Measurements from ENCODE around the gene MTNR1B. TPM values are rescaled to one million over a fixed set of nuclear protein-coding genes. Genes with fewer than 3 reads are reported as not detected.

MTNR1B gene
- total RNA-seq (2021) (not detected in 2 replicates), Bru-seq, nascent RNA (not detected), BruChase-seq, experiment 1, labeled RNA remaining after a 2-hour chase (percentile 10 among the genes with signal in this experiment), BruChase-seq, experiment 2, labeled RNA remaining after a 6-hour chase (not detected)
- long read RNA-seq = 0 reads

GRCh38 chr11:92969634-92970347 is at the start of gene MTNR1B:
MTNR1B (plus strand) TSS chr11:92969651; CDS start chr11:92969726, 75 bp downstream.
- H3K4me1 ChIP-seq (ENCODE audit: insufficient read depth, low read length, poor library complexity, severe bottlenecking) = no peaks in the 10 kb centered on the region
- CTCF ChIA-PET = no interaction called here
- no peaks in the 10 kb centered on the region for H3K9me3 ChIP-seq (ENCODE audit: low read depth, low read length, poor library complexity, severe bottlenecking)
- intact Hi-C loops (cut with micrococcal nuclease; ENCODE audit: unreplicated experiment) = no loop called here
- no peak within 1 kb of the TSS for H3K27ac ChIP-seq (ENCODE audit: low read depth, low read length, poor library complexity, severe bottlenecking)
- DNase-seq (ENCODE audit: low spot score) = no peak
- no peaks in the 10 kb centered on the region for H3K36me3 ChIP-seq (ENCODE audit: insufficient read depth, low read length, poor library complexity, severe bottlenecking)
- no TSS peak for BruUV-seq (replicated peaks)
- POLR2A ChIA-PET (ENCODE audit: low non-redundant PET) = no interaction called here
- peak; percentile 85 for TF ChIP-seq EZH2 (IDR thresholded peaks at IDR 0.05; ENCODE audit: borderline replicate concordance, low read depth, low read length, poor library complexity, severe bottlenecking)
- TF ChIP-seq, protein P1, sequence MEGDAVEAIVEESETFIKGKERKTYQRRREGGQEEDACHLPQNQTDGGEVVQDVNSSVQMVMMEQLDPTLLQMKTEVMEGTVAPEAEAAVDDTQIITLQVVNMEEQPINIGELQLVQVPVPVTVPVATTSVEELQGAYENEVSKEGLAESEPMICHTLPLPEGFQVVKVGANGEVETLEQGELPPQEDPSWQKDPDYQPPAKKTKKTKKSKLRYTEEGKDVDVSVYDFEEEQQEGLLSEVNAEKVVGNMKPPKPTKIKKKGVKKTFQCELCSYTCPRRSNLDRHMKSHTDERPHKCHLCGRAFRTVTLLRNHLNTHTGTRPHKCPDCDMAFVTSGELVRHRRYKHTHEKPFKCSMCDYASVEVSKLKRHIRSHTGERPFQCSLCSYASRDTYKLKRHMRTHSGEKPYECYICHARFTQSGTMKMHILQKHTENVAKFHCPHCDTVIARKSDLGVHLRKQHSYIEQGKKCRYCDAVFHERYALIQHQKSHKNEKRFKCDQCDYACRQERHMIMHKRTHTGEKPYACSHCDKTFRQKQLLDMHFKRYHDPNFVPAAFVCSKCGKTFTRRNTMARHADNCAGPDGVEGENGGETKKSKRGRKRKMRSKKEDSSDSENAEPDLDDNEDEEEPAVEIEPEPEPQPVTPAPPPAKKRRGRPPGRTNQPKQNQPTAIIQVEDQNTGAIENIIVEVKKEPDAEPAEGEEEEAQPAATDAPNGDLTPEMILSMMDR (conservative IDR thresholded peaks at IDR 0.05; ENCODE audit: low read depth, low read length) = no peak
- no peak within 1 kb of the TSS for H3K4me3 ChIP-seq (ENCODE audit: low read depth, low read length, poor library complexity, severe bottlenecking)
- peaks cover 90% of the 10 kb centered on the region for H3K27me3 ChIP-seq (replicated peaks; ENCODE audit: insufficient read depth, low read depth, low read length, poor library complexity)

DNA sequence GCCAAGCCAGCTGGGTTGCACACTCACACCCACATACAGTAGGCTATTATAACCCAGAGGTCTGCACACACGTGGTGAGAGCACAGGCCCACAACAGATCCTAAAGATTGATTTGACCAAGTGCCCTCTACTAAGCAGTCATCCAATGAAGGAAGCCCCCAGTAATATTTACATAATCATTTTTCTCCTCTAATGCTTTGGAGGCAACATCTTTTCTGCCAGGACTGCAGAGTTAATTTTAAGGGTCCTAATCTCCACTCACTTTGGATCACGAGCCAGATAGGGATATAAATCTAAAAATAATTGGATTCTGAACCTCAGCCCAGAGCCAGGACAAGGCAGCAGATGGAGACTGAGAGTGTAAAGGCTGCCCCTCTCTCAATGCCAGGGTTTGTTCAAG is 49.1 kb upstream of the MTNR1B start:
- ChIA-PET POLR2A (ENCODE audit: low non-redundant PET) (no interaction called here), CTCF (no interaction called here)
- no peaks in the 10 kb centered on the region for H3K27me3 ChIP-seq (replicated peaks; ENCODE audit: insufficient read depth, low read depth, low read length, poor library complexity)
- TF ChIP-seq EZH2 (IDR thresholded peaks at IDR 0.05; ENCODE audit: borderline replicate concordance, low read depth, low read length, poor library complexity, severe bottlenecking) = no peak
- TF ChIP-seq, protein P1 (conservative IDR thresholded peaks at IDR 0.05; ENCODE audit: low read depth, low read length) = no peak
- no peak overlapping the region for H3K4me3 ChIP-seq (ENCODE audit: low read depth, low read length, poor library complexity, severe bottlenecking)
- H3K36me3 ChIP-seq (ENCODE audit: insufficient read depth, low read length, poor library complexity, severe bottlenecking) = no peaks in the 10 kb centered on the region
- H3K9me3 ChIP-seq (ENCODE audit: low read depth, low read length, poor library complexity, severe bottlenecking) = peaks cover 4% of the 10 kb centered on the region
- no peaks in the 10 kb centered on the region for H3K4me1 ChIP-seq (ENCODE audit: insufficient read depth, low read length, poor library complexity, severe bottlenecking)
- BruUV-seq (replicated peaks) = no TSS peak
- no peak overlapping the region for H3K27ac ChIP-seq (ENCODE audit: low read depth, low read length, poor library complexity, severe bottlenecking)
- intact Hi-C loops (cut with micrococcal nuclease; ENCODE audit: unreplicated experiment) = no loop called here
- DNase-seq (ENCODE audit: low spot score) = no peak

DNA sequence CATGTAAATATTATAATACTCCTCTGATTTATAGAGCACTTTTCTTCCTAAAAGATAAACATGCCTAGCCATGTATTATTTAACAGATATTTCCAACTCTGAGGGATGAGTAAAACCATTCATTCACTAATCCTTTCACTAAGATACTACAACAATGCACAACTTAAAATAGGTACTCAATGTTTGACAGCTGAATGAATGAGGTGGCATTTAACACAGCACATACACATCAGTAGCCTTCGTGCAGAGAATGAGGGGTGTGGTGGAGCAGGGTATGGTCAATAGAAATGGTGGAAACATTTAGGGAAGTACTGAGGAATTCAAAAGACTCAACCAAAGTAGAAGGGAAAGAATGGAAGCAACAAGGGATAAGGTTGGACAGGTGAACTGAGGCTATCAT is 46.7 kb upstream of the MTNR1B start:
- Histone ChIP-seq H3K9me3 (ENCODE audit: low read depth, low read length, poor library complexity, severe bottlenecking) (peaks cover 7% of the 10 kb centered on the region), H3K27ac (ENCODE audit: low read depth, low read length, poor library complexity, severe bottlenecking) (no peak overlapping the region), H3K27me3 (replicated peaks; ENCODE audit: insufficient read depth, low read depth, low read length, poor library complexity) (no peaks in the 10 kb centered on the region), H3K36me3 (ENCODE audit: insufficient read depth, low read length, poor library complexity, severe bottlenecking) (no peaks in the 10 kb centered on the region), H3K4me3 (ENCODE audit: low read depth, low read length, poor library complexity, severe bottlenecking) (no peak overlapping the region), H3K4me1 (ENCODE audit: insufficient read depth, low read length, poor library complexity, severe bottlenecking) (no peaks in the 10 kb centered on the region)
- ChIA-PET POLR2A (ENCODE audit: low non-redundant PET) (no interaction called here), CTCF (no interaction called here)
- no TSS peak for BruUV-seq (replicated peaks)
- intact Hi-C loops (cut with micrococcal nuclease; ENCODE audit: unreplicated experiment) = no loop called here
- DNase-seq (ENCODE audit: low spot score) = no peak
- TF ChIP-seq, protein P1 (conservative IDR thresholded peaks at IDR 0.05; ENCODE audit: low read depth, low read length) = no peak
- no peak for TF ChIP-seq EZH2 (IDR thresholded peaks at IDR 0.05; ENCODE audit: borderline replicate concordance, low read depth, low read length, poor library complexity, severe bottlenecking)

Data from A673 (cell line).